ENCODE data around the gene KCND3.

The KCND3 gene

GRCh38 chr1:111739925-111740765 is 249.3 kb downstream of the KCND3 start:
- DNase-seq (ENCODE audit: low read depth) = no peak

GRCh38 chr1:111739194-111739924 is 250.1 kb downstream of the KCND3 start, which contains the start of gene INKA2:
Gene INKA2 (minus strand): TSS chr1:111739395. CDS start chr1:111739242, 153 bp downstream.
- no peak for DNase-seq (ENCODE audit: low read depth)

GRCh38 chr1:111738436-111739193 is 250.9 kb downstream of the KCND3 start:
- DNase-seq (ENCODE audit: low read depth) = no peak

GRCh38 chr1:111738133-111738435 is 251.4 kb downstream of the KCND3 start:
- DNase-seq (ENCODE audit: low read depth) = no peak

- no peak for DNase-seq (ENCODE audit: low read depth)
Observed at GRCh38 chr1:111737216-111738132, 252.0 kb downstream of the KCND3 start.

- DNase-seq (ENCODE audit: low read depth) = no peak
Observed at GRCh38 chr1:111736548-111737215, 252.8 kb downstream of the KCND3 start.

GRCh38 chr1:111735858-111736544 is 253.5 kb downstream of the KCND3 start:
- no peak for DNase-seq (ENCODE audit: low read depth)

- DNase-seq (ENCODE audit: low read depth) = no peak
Observed at GRCh38 chr1:111735321-111735720, 254.1 kb downstream of the KCND3 start.

- no peak for DNase-seq (ENCODE audit: low read depth)
Observed at GRCh38 chr1:111734856-111735255, 254.6 kb downstream of the KCND3 start.

- DNase-seq (ENCODE audit: low read depth) = no peak
Observed at GRCh38 chr1:111734426-111734825, 255.0 kb downstream of the KCND3 start.

- no peak for DNase-seq (ENCODE audit: low read depth)
Observed at GRCh38 chr1:111733992-111734341, 255.5 kb downstream of the KCND3 start.

- peak; percentile 76 for DNase-seq (ENCODE audit: low read depth)
Observed at GRCh38 chr1:111733183-111733991, 256.1 kb downstream of the KCND3 start.

GRCh38 chr1:111732718-111733117 is 256.8 kb downstream of the KCND3 start:
- no peak for DNase-seq (ENCODE audit: low read depth)

- no peak for DNase-seq (ENCODE audit: low read depth)
Observed at GRCh38 chr1:111731956-111732355, 257.5 kb downstream of the KCND3 start.

- DNase-seq (ENCODE audit: low read depth) = no peak
Observed at GRCh38 chr1:111730706-111731105, 258.8 kb downstream of the KCND3 start.

GRCh38 chr1:111729946-111730681 is 259.4 kb downstream of the KCND3 start:
- no peak for DNase-seq (ENCODE audit: low read depth)

GRCh38 chr1:111729271-111729921 is 260.1 kb downstream of the KCND3 start:
- no peak for DNase-seq (ENCODE audit: low read depth)

GRCh38 chr1:111727056-111727455 is 262.4 kb downstream of the KCND3 start:
- no peak for DNase-seq (ENCODE audit: low read depth)
